Natural killer cell (primary cell): Measurements from ENCODE around the gene GALNTL6. TPM values are rescaled to one million over a fixed set of nuclear protein-coding genes. Genes with fewer than 3 reads are reported as not detected.

Source experiments
- ATAC-seq, 3 donors: fragments of 150-1000 bp in 2 of 3; fragments of 200-7000 bp in 1 of 3; cut with Tn5 transposase; 1 replicate in 1 of 3; 2 replicates in 2 of 3; pipeline ENCODE4 v1.10.0; 2021; ENCODE audit warnings: mild to moderate bottlenecking in 2 of 3, moderate library complexity in 2 of 3
- DNase-seq, 2 donors: peaks; one replicate each; pipeline versions ENCODE4 v3.0.0 to v3.0.0-alpha.2; 2013 to 2021; ENCODE audit warnings: mixed read lengths in 1 of 2
- H3K27ac ChIP-seq: one replicate; pipeline ENCODE4 v1.5.1; 2013; ENCODE audit warnings: mild to moderate bottlenecking, low read length
- H3K27me3 ChIP-seq: one replicate; pipeline ENCODE4 v1.6.1; 2013; ENCODE audit warnings: low read length; ENCODE audit not compliant: control insufficient read depth, insufficient read depth
- H3K36me3 ChIP-seq: one replicate; pipeline ENCODE4 v1.6.1; 2013; ENCODE audit warnings: low read length; ENCODE audit not compliant: control insufficient read depth, insufficient read depth
- H3K4me1 ChIP-seq: one replicate; pipeline ENCODE4 v1.6.1; 2013; ENCODE audit warnings: low read length; ENCODE audit not compliant: control insufficient read depth, insufficient read depth
- H3K4me3 ChIP-seq: one replicate; pipeline ENCODE4 v1.5.1; 2013; ENCODE audit warnings: low read length
- H3K9me3 ChIP-seq: one replicate; pipeline ENCODE4 v1.6.1; 2013; ENCODE audit warnings: low read length; ENCODE audit not compliant: control insufficient read depth, insufficient read depth
- H3K27ac Mint-ChIP-seq, 2 donors: one replicate each; pipeline ENCODE4 v1.8.0; 2022; ENCODE audit warnings: mild to moderate bottlenecking in 2 of 2, mixed read lengths in 2 of 2, moderate library complexity in 1 of 2
- H3K27me3 Mint-ChIP-seq, 2 donors: one replicate each; pipeline ENCODE4 v1.8.0; 2022; ENCODE audit warnings: low read depth in 2 of 2, mixed read lengths in 2 of 2
- H3K36me3 Mint-ChIP-seq: one replicate; pipeline ENCODE4 v1.8.0; 2022; ENCODE audit warnings: mixed read lengths
- H3K4me1 Mint-ChIP-seq, 2 donors: one replicate each; pipeline ENCODE4 v1.8.0; 2022; ENCODE audit warnings: mixed read lengths in 2 of 2
- H3K4me3 Mint-ChIP-seq: one replicate; pipeline ENCODE4 v1.8.0; 2022; ENCODE audit warnings: mild to moderate bottlenecking, moderate library complexity, mixed read lengths
- H3K9me3 Mint-ChIP-seq, 2 donors: one replicate each; pipeline ENCODE4 v1.8.0; 2022; ENCODE audit warnings: mixed read lengths in 2 of 2
- CTCF ChIP-seq: fragments of 200-600 bp; IDR thresholded peaks from one replicate; pipeline ENCODE4 v1.8.0; 2022; ENCODE audit warnings: antibody characterized with exemption
- WGBS: methylation state at CpG from one replicate; pipeline ENCODE4 v1.1.7; 2013; ENCODE audit warnings: missing lambda C conversion rate; ENCODE audit not compliant: insufficient coverage; 5-methylcytosine and 5-hydroxymethylcytosine counted together
- intact Hi-C: fragments of 100-400 bp; cut with micrococcal nuclease; formaldehyde crosslinking; loops from one replicate; pipeline ENCODE4 v1.14.2; 2022
- total RNA-seq, 4 donors: library from RNA; stranded (reverse); fragments of 120-200 nt in 1 of 4; gene quantifications; one replicate each; pipeline versions ENCODE4 v1.2.3 to v1.2.4, GENCODE V29; 2013 to 2022

Gene GALNTL6
- total RNA-seq, 3 donors from 2014 or later (not counting 1 experiment from before 2014, with no cell fraction given) = not detected

- Histone ChIP-seq H3K27ac (no peak overlapping the region), H3K4me1 (no peaks in the 10 kb centered on the region), H3K36me3 (no peaks in the 10 kb centered on the region), H3K27me3 (no peaks in the 10 kb centered on the region), H3K4me3 (no peak overlapping the region), H3K9me3 (peaks cover 7% of the 10 kb centered on the region)
- Mint-ChIP-seq H3K9me3 (peaks cover 10 to 34% of the 10 kb centered on the region in 2 donors), H3K4me1 (no peaks in the 10 kb centered on the region), H3K4me3 (no peak overlapping the region), H3K27me3 (no peaks in the 10 kb centered on the region), H3K27ac (no peak overlapping the region), H3K36me3 (no peaks in the 10 kb centered on the region)
- no peak for DNase-seq
- intact Hi-C loops = no loop called here
- no peak for ATAC-seq
- WGBS = no CpG with 5 or more reads among the region's 1 CpG
- no peak for TF ChIP-seq CTCF
Measured at GRCh38 chr4:172253409-172253808, 440.2 kb downstream of the GALNTL6 start.

- intact Hi-C loops = no loop called here
- H3K4me1 Mint-ChIP-seq = no peaks in the 10 kb centered on the region
- ATAC-seq (no peak), DNase-seq (no peak)
- H3K4me3 Mint-ChIP-seq = no peak overlapping the region
- no peak overlapping the region for H3K27ac Mint-ChIP-seq
- no peaks in the 10 kb centered on the region for H3K4me1 ChIP-seq
- TF ChIP-seq CTCF = no peak
- peaks cover 12 to 20% of the 10 kb centered on the region in 2 donors for H3K9me3 Mint-ChIP-seq
- H3K27me3 Mint-ChIP-seq = no peaks in the 10 kb centered on the region
- no peaks in the 10 kb centered on the region for H3K9me3 ChIP-seq
- H3K27ac ChIP-seq = no peak overlapping the region
- no CpG with 5 or more reads among the region's 1 CpG for WGBS
- no peaks in the 10 kb centered on the region for H3K27me3 ChIP-seq
- no peak overlapping the region for H3K4me3 ChIP-seq
- no peaks in the 10 kb centered on the region for H3K36me3 Mint-ChIP-seq
- no peaks in the 10 kb centered on the region for H3K36me3 ChIP-seq
Measured at GRCh38 chr4:172256820-172257219, 443.6 kb downstream of the GALNTL6 start.

GRCh38 chr4:172270397-172270796 is 457.2 kb downstream of the GALNTL6 start:
- H3K4me1 Mint-ChIP-seq = no peaks in the 10 kb centered on the region
- intact Hi-C loops = no loop called here
- WGBS = 85% methylated on average over 2 of the region's 2 CpGs
- ATAC-seq = no peak
- no peak overlapping the region for H3K27ac ChIP-seq
- TF ChIP-seq CTCF = no peak
- no peak overlapping the region for H3K4me3 Mint-ChIP-seq
- no peaks in the 10 kb centered on the region for H3K9me3 ChIP-seq
- H3K36me3 ChIP-seq = no peaks in the 10 kb centered on the region
- H3K27ac Mint-ChIP-seq = no peak overlapping the region
- H3K4me1 ChIP-seq = no peaks in the 10 kb centered on the region
- no peaks in the 10 kb centered on the region for H3K27me3 Mint-ChIP-seq
- H3K9me3 Mint-ChIP-seq = peaks cover 10 to 17% of the 10 kb centered on the region in 2 donors
- no peaks in the 10 kb centered on the region for H3K36me3 Mint-ChIP-seq
- H3K27me3 ChIP-seq = no peaks in the 10 kb centered on the region
- H3K4me3 ChIP-seq = no peak overlapping the region
- no peak for DNase-seq

GRCh38 chr4:172287117-172287516 is 473.9 kb downstream of the GALNTL6 start:
- no peak for ATAC-seq
- no peak for DNase-seq
- H3K4me1 Mint-ChIP-seq = no peaks in the 10 kb centered on the region
- Histone ChIP-seq H3K27ac (no peak overlapping the region), H3K4me1 (no peaks in the 10 kb centered on the region), H3K36me3 (no peaks in the 10 kb centered on the region), H3K27me3 (no peaks in the 10 kb centered on the region), H3K4me3 (no peak overlapping the region), H3K9me3 (no peaks in the 10 kb centered on the region)
- no peak overlapping the region for H3K4me3 Mint-ChIP-seq
- H3K27ac Mint-ChIP-seq = no peak overlapping the region
- H3K9me3 Mint-ChIP-seq = peaks cover 15 to 24% of the 10 kb centered on the region in 2 donors
- TF ChIP-seq CTCF = no peak
- no peaks in the 10 kb centered on the region for H3K36me3 Mint-ChIP-seq
- intact Hi-C loops = no loop called here
- H3K27me3 Mint-ChIP-seq = no peaks in the 10 kb centered on the region
